H1 (cell line): Measurements from ENCODE around the gene KCNK2. TPM values are rescaled to one million over a fixed set of nuclear protein-coding genes. Genes with fewer than 3 reads are reported as not detected.

Experiments used
- CBX8 ChIP-seq: fragments of 300-800, 300-1000 bp; sonication (generic); IDR thresholded peaks from 2 replicates; pipeline ENCODE4 v1.7.1; 2016; ENCODE audit warnings: low read depth, low read length, borderline replicate concordance
- CTBP2 ChIP-seq: IDR thresholded peaks from 2 replicates; pipeline ENCODE4 v1.7.0; 2011; ENCODE audit warnings: borderline replicate concordance, mild to moderate bottlenecking, moderate library complexity, mixed read lengths, low read length; ENCODE audit not compliant: insufficient read depth, insufficient read length
- FOSL1 ChIP-seq: IDR thresholded peaks from 2 replicates; pipeline ENCODE4 v1.6.1; 2011; ENCODE audit warnings: mild to moderate bottlenecking, low read depth, low read length, moderate library complexity; ENCODE audit not compliant: insufficient read depth
- GTF2F1 ChIP-seq: IDR thresholded peaks from 2 replicates; pipeline ENCODE4 v1.6.1; 2012; ENCODE audit warnings: low read depth, low read length, improper control_type of control experiment, borderline replicate concordance
- NRF1 ChIP-seq: IDR thresholded peaks from 2 replicates; pipeline ENCODE4 v1.6.1; 2011; ENCODE audit warnings: mild to moderate bottlenecking, low read depth, low read length, improper control_type of control experiment
- RFX5 ChIP-seq: IDR thresholded peaks from 2 replicates; pipeline ENCODE4 v1.6.1; 2011; ENCODE audit warnings: low read depth, low read length, improper control_type of control experiment, borderline replicate concordance
- polyA plus RNA-seq, 7 experiments: library from polyadenylated mRNA; depleted of rRNA in 3 of 7; stranded (reverse) in 5 of 7; unstranded in 2 of 7; fragments of >200 nt in 5 of 7; fragments of 200-250 nt in 2 of 7; gene quantifications; 1 replicate in 5 of 7; 2 replicates in 1 of 7; 4 replicates in 1 of 7; pipeline versions ENCODE4 v1.2.1 to v1.2.3, GENCODE V29; 2011 to 2013; ENCODE audit warnings: missing spikeins in 2 of 7, mixed read lengths in 2 of 7
- total RNA-seq: library from RNA; stranded (reverse); fragmentation: NEBNext Ultra II Directional; extraction: Animal tissue kit (Norgen Biotek cat#: 25700); gene quantifications from 2 replicates; pipeline ENCODE4 v1.2.1, GENCODE V29; 2021

The KCNK2 gene
- total and polyA plus RNA-seq, 2 of the 8 experiments (the other 6 are each of a cell fraction or from before 2014, with no cell fraction given): 0.59 to 1.2 TPM

- TF ChIP-seq NRF1: no peak
- no peak for TF ChIP-seq FOSL1
- no peak for TF ChIP-seq CBX8
- TF ChIP-seq GTF2F1: no peak
- no peak for TF ChIP-seq RFX5
- TF ChIP-seq CTBP2: no peak
Observed at GRCh38 chr1:215269955-215270354, 187.4 kb downstream of the KCNK2 start (continued).
